Stimulated activated CD4-positive, alpha-beta T cell treated with anti-CD3 and anti-CD28 coated beads, Interleukin-4, amount 100 ng/mL, for 4 hours (primary cell): ENCODE measurements around the gene MAN1A2.
A peak's percentile ranks its signal among the peaks of the same experiment; 100 is the strongest.

Experiments used
- DNase-seq, 2 experiments: peaks; one replicate each; pipeline ENCODE4 v3.0.0-alpha.2; 2020

Gene MAN1A2

DNA sequence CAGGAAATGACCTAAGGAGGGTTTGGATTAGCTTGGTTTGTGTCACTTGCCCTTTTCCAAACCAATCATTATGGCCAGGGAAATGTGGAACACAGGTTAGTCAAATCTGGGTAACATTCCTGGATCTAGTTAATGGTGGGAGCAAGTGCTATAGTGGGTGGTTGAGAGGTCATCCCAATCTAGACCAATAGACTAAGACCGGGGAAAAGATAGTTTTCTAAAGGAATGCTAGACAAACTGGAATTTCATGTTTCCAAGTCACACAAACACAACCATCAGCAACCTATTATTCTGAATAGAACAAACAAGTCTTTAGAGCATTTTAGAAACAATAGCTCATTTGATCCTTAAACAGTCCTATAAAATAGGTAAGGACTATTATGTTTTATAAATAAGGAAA, 4.3 kb upstream of the MAN1A2 start:
- no peak for DNase-seq

DNA sequence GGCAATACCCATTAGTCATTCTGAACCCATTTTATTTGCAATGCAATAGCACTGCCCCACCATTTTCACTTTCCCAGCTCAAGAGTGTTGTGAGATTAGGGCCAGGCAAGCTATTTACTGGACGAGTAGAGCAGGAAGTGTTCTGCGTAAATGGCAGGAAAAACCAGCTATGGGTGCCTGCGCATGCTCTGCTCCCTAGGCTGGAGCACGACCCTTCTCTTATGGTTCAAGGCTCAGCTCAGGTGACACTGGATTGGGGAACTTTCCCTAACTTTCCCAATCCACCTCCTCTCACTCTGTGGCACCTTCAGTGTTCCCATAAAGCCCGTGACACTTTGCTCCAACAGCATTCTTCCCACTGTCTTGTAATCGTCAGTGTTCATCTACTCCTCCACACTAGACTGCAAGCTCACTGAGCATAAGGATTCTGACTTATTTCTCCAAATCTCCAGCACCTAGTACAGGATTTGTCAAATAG, 3.6 kb upstream of the MAN1A2 start:
- no peak for DNase-seq

DNA sequence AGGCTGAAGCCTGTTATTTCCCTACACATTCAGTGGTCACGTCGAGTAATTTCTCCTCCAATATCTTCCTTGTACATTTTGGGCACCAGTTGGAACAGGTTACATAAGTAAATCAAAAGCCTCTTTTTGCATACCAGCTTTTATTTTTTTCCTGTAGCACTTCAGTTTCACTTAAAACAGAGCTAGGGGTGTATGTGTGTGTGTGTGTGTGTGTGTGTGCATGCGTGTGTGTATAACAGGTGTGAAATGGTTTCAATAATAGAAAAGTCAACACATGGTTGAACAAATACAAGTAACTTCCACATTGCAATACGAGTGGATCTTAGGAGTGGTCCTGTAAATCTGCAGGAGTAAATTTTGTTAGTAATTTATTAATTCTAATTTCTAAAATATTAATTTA, 3.0 kb upstream of the MAN1A2 start:
- DNase-seq, result no peak

DNA sequence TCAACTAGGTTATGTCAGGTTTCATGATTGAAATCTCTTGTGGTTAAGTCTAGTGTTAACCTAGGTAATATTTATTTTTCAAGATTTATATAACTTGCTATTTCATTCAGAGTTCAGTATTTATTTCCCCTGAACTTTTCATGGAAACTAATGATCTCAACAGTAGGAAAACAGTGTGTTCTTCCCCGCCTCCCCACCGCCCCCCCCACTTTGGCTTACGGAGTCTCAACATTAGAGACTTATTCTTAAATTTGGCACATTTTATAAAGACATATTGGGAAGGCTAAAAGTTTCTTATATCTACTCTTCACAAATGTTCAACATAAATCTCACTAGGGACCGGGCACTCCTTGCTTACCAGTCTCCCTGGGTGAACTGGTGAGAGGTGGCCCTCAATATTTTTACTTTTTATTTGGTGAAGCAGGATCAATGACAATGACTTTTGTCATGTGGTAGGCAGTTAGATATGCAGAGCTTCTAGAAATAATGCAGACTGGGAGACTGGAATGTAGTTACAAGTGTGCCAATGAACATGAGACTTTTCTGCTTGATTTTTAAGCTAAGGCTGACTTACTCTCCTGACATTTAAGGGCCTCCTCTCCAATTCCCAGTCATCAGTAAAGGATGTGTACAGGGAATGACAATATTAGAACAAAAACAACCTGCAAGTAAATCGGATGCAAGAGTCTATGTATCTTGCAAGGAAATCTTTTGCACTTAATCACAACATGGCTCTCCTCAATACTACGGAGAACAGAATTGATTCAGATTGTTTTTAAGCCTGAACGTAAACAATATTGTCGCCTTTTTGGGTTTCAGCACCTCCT, 1.7 kb upstream of the MAN1A2 start:
- no peak for DNase-seq

DNA sequence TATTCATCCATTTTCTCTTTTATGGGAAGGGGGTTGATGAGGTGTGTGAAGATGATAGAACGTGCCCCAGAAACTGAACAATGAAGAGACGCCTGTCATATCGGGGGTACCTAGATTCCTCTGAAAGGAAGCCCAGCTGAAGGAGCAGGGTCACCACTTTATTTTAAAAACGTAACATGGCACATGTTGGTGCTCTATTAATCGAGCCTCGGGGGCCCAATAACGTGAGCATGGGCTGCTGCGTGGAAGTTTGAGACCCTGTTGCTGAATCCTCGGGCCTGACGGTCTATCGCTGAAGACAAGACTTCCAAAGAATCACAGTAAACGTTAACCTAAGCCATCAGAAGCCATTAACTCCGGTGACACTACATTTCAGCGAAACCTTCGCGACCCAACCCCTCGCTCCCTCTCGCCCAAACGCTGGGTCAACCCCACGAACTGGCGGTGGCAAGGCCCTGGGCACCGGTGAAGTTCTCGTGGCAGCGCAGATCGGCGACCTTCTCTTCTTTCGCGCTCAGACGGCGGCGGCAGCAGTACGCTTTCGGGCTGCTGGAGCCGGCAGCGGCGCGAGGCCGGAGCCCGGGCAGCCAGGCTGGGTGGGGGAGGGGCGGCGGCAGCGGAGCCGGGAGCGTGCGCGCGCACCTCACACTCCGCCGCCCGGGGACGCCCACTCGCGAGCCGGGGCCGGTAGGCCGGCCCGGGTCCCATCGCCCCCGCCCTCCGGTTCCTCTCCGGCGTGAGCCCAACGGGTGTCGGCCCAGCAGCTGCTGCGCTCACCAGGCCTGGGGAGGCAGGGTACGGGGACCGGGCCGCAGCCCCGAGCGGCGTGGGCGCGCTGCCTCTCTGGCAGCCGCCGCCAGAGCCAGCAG, 838 bp upstream of the MAN1A2 start:
- peak; percentile 73 to 84 for DNase-seq

DNA sequence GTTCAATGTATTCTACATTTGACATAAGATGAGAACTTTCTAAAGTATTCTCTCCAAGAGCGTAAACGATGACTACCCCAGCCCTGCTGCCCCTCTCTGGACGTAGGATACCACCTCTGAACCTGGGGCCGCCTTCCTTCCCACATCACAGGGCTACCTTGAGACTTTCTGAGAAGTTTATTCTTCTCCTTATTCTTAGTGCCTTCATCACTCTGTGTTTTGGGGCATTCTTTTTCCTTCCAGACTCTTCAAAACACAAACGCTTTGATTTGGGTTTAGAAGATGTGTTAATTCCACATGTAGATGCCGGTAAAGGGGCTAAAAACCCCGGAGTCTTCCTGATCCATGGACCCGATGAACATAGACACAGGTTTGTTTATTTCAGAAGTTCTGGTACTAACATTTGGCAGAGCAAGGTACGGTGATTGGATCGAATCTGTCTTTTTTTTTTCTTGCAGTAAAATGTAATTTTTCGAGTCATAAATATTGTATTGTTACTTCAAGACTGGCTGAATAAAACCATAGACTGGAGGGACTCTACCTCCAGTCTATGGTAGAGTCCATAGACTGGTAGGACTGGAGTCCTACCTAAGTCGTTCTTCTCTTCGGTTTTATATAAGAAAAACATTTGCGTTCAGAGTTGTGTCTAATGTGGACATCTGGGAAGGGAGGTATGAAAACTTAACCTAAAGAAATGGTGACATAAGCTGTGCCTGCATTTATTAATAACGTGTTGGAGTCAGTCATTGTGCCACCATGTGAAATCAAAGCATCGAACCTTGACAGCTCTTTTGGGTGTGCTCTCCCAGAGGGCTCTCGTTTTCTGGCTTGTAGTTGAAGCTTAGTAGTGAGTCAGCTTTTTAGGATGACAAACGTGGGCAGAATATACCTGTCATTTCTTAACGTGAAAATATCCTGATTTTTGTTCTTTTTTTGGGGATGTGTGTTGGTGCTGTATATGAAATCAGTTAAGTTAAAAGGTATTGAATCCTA, 1.2 kb downstream of the MAN1A2 start:
- peak; percentile 7 to 19 for DNase-seq

DNA sequence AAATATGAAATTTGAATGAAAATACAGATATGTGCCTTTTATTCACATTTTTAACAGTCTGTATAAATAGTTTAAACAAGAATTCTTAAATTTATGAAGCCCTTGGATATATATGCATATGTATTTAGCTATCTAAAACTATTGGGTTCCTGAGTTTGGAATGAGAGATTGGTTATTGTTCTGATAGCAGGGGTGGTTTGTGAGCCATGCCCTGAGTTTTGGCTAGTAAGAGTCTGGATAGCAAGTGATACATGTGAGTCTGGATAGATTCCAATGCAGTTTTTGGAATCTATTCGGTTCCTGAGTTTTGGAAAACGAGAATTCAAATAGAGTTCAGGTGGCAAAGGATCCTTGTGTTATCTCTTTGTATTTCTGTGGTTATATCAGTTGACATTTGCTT, 2.8 kb downstream of the MAN1A2 start:
- DNase-seq, result no peak

DNA sequence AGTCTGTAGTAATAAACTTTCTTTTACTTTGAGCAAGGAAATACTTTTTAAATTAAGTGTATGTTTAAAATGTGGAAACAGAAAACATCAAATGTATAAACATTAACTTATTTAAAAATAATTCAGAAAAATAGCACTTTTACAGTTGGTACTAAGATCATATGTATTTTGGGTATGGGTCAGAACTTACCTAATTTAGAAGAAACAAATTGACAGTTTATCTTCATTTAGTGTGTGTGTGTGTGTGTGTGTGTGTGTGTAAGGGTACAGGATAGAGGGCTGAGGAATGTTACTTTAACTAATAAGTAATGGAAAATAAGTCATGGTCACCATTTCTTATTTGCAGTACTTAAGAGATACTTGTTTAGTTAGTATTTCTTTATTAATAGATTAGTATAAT, 3.3 kb downstream of the MAN1A2 start:
- no peak for DNase-seq

DNA sequence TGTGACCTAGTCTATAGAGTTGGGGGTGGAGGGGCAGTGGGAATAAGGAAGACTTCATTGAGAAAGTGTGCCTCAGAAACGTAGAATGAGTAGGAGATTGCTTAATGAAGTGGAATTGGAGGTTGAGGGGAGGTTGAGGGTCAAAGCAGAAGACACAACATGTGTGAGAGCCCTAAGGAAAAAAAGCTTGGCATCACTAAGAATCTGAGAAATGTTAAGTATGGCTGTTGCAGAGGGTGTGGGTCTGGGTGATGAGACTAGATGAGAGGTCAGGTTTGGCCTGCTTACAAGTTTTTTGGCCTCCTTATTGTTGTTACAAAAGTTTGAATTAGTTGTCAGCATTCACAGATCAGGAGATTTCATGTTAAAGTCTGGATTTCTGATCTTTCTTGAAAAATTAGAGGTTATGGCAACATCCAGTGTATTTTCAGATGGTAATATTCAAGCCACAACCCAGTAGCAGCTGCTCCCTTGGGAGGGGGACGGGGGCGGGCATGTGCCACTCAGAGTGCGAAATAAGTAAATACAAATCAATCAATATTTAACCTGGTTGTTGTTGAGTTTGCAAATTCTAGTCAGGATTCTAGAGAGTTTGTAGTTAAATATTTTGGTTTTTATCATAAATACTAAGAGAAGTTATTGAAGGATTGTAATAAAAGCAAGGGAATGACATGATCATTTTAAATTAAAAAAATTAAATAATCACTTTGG, 4.3 kb downstream of the MAN1A2 start:
- DNase-seq, result no peak

DNA sequence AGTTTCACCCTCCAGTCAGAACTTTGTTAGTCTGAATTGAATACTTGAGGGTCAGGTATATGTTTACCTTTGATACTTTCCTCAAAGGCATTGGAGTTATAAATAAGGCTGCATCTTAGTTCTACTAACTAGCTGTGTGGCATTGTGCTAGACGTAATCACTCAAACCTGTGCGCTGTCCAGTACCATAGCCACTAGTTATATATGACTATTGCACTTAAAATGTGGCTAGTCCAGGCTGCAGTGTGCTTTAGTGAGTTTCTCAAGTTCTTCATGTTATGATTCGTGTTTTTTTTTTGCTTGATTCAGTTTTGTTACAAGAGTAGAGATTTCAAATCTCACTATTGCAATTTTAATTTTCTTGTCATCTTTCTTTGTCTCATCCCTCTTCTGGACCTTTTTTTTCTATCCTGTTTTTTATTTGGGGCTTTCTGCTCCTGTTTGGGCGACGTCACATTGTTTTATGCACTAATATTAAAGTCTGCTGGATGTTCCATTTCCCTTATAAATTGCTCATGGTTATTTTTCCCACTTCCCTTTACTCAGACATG, 5.7 kb downstream of the MAN1A2 start:
- no peak for DNase-seq

DNA sequence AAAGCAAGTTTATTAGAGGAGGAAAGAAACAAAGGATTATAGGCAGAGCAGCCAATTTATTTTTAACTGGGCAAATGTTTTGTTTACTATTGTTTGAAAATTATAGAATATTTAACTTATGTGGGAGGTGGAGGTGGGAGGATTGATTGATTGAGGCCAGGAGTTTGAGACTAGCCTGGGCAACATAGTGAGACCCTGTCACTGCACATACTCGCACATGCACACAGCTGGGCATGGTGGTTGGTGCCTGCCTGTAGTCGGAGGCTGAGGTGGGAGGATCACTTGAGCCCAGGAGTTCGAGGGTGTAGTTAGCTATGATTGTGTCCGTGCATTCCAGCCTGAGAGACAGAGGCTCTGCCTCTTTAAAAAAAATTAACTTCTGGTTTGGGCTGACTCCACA, 6.7 kb downstream of the MAN1A2 start:
- no peak for DNase-seq

DNA sequence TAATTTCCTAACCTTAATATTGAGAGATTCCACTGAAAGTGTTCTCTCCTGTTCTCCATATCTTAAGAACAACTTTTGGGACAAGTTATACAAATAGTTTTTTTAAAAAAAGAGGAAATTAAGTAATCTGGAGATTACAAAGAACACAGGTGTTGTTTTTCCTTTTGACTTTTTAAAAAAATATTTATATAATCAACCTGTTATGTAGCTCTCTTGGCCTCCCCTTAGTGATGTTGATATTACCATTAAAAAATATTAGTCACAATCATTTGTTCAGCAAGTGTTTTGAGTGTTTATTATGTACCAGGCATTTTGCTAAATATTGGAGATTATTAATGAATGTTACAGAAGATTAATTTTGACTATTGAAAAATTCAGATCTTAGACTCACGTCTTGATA, 8.1 kb downstream of the MAN1A2 start:
- DNase-seq, result no peak

DNA sequence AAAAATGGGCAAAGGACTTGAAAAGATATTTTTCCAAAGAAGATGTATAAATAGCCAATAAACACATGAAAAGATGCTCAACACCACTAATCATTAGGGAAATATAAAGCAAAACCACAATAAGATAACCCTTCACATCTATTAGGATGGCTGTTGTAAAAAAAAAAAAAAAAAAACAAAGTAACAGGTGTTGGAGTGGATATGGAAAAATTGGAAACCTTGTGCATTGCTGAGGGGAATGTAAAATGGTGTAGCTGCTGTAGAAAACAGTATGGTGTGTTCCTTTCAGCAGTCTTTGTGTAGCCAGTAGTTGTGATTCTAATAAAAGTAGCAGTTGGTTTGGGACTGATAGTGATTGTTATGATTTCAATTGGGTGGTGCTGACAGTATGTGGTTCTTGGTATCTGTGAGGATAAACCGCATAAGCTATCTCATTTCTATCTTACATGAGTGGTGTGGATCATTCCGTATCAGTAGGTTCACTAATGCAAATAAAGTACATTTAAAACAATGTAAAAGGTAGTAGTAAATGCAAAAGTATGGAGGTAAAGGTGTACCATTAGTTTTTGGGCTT, 19.9 kb downstream of the MAN1A2 start:
- no peak for DNase-seq

DNA sequence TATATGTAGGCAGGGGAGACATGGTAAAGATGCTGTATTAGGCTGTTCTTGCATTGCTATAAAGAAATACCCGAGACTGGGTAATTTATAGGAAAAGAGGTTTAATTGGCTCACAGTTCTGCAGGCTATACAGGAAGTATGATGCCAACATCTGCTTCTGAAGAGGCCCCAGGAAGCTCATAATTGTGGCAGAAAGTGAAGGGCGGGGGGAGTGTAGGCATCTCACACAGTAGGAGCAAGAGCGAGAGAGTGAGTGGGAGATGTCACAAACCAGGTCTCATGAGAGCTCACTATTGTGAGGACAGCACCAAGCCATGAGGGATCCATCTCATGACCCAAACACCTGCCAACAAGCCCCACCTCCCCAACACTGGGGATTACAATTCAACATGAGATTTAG, 21.1 kb downstream of the MAN1A2 start:
- DNase-seq, result no peak

DNA sequence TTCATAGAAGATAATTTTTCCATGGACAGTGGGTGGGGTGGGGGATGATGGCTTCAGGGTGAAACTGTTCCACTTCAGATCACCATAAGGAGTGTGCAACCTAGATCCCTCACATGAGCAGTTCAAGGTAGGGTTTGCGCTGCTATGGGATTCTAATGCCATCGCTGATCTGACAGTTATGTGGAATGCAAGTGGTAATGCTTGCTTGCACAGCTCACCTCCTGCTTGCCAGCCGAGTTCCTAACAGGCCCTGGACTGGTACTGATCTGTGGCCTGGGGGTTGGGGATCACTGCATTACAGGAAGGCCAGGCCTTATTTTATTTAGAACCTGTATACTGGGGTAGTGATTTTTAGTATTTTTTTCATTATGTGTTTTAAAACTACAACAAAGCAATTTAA, 22.0 kb downstream of the MAN1A2 start:
- DNase-seq, result no peak

DNA sequence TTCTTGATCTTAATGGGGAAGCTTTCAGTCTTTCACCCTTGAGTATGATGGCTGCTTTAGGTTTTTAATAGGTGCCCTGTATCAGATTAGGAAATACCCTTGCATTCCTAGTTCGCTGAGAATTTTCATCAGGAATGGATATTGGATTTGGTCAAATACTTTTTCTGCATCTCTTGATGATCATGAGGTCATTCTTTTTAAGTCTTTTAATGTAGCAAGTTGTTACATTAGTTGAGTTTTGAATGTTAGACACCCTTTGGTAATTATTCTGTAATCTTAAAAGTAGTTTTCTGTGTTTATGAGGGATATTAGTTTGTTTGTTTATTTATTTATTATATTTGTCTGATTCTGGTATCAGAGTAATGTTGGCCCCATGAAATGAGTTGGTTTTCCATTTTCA, 22.5 kb downstream of the MAN1A2 start:
- no peak for DNase-seq

DNA sequence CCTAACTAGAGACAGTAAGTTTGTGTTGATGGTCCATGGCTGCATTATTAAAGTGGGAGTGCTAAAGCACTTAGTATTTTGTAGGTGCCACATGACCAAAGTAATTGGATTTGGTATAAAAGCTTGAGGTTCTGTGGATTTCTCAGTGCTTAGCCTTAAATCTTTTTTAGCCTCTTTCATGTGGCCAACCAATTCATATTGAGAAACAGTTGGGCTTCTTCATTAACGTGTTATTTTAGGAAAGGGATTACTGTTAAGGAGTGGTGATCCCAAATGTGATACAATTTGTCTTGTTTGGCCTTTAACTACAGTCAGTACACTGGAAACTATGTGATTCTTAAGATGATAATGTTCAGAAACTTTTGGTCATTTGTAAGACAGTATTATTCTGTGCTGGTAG, 25.5 kb downstream of the MAN1A2 start:
- DNase-seq, result no peak

DNA sequence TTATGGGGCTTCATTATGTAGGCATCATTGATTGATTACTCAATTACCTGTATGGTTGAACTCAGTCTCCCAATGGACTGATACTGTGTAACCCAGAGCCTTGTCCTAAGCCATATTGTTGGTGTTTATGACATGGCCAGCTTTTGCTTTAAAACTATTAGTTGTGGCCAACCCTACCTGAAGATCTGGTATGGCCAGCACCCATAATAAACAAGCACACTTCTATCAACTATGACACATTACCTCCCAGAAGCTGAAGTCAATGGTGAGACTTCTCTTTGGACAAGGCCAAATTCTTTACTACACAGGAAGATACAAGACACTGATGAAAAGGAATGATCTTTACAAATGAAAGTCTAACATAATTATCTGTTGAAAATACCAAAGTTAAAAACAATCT, 28.8 kb downstream of the MAN1A2 start:
- DNase-seq, result no peak

DNA sequence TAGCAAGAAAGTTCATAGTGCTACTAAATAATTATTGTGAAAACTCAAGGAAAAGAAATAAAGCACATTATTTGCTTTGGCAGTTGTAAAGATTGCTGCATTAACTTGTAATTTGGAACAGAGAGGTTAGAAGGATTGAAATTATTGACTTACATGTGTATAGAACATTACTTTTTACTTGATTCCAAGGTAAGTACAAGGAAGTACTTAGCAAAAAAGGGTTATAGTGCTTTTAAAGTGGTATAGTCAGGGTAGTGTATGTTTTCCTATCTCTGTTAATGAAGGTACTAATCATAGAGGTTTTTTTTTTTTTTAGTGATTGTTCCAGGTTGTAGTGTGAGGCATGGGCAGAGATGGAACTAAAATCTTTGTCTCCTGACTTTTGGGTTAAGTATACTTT, 29.4 kb downstream of the MAN1A2 start:
- DNase-seq, result no peak

DNA sequence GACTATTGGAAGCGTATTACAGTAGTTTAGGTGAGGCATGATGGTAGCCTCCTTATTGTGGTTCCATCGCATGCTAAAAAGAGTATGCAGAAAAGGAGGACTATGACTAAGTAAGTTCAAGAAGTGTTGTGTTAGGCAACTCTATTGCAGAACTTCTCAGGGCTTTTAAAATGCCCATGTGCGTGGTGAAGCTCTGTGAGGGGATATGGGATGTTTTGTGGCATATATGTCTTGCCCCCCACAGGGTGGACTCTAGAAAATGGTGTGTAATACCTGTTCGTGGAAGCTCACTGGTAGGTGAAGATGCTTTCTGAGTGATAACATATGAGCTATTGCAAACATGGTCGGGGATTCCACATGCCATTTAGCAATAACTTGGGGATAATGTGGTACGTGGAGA, 31.7 kb downstream of the MAN1A2 start:
- DNase-seq, result no peak

DNA sequence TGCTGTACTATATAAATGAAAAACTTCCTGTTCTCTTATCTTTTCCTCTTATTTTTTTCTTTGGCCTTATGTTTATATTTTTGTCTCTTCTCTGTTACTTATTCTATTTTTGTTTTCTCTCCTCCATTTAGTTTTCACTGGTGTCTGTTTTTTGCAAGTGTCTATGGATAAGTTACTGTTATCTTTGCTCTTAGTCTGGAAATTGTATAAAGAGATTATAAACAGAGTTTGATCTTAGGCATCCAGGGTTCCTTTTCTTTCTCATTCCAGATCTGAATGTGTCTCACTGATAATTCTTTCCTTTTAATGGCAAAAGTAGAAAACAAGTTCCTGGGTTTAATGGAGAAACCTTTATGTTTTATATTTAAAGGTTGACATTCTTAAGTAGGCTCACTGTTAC, 34.5 kb downstream of the MAN1A2 start:
- DNase-seq, result no peak

DNA sequence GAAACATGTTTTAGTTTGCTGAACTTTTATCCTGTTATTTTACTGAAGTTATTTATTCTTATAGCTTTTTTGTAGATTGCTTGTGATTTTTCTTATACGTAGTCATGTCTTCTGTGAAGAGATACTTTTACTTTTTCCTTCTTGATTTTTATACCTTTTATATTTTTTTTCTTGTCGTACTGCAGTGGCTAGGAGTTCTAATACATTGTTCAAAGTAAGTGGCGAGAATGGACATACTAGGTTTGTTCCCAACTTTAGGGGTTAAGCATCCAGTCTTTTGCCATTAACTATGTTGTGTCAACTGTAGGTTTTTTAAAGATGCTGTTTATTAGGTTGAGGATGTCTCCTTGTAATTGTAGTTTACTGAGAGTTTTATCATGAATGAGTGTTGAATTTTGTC, 36.3 kb downstream of the MAN1A2 start:
- no peak for DNase-seq
